OCI-LY7 (cell line): ENCODE results near the gene LRG1.

Source experiments
- CTCF ChIP-seq: fragments of 200-600 bp; sonication (generic); conservative IDR thresholded peaks from 2 replicates; pipeline ENCODE4 v1.5.1; 2014; ENCODE audit warnings: mild to moderate bottlenecking, antibody characterized with exemption, low read length, moderate library complexity, mixed read lengths
- EZH2phosphoT487 ChIP-seq: fragments of 200-600 bp; sonication (generic); IDR thresholded peaks from 2 replicates; pipeline ENCODE4 v1.6.1; 2018; ENCODE audit warnings: low read depth, borderline replicate concordance, mild to moderate bottlenecking, mixed run types, antibody characterized with exemption, low read length, moderate library complexity, mixed read lengths

GRCh38 chr19:4516939-4517300 is 22.9 kb downstream of the LRG1 start:
- TF ChIP-seq CTCF (no peak), EZH2phosphoT487 (no peak)
